Measurements from ENCODE around the gene PRPF18.

- TF ChIP-seq CTCF (conservative IDR thresholded peaks at IDR 0.05; ENCODE audit: low read depth, low read length), result no peak
- TF ChIP-seq EZH2 (IDR thresholded peaks at IDR 0.05; ENCODE audit: borderline replicate concordance, low read depth, low read length, poor library complexity, severe bottlenecking), result no peak
Measured at GRCh38 chr10:13648425-13648824, 61.7 kb downstream of the PRPF18 start.
